MG63 (cell line): ENCODE data around the gene SELENOH. TPM values are rescaled to one million over a fixed set of nuclear protein-coding genes. Genes with fewer than 3 reads are reported as not detected.

Experiments
- DNase-seq: peaks from one replicate; pipeline ENCODE4 v3.0.0-alpha.2; 2020
- H3K27me3 ChIP-seq: fragments of 250-450 bp; sonication (Bioruptor Pico); 2 replicates; pipeline ENCODE4 v1.5.1; 2020; ENCODE audit warnings: mild to moderate bottlenecking, moderate library complexity
- H3K36me3 ChIP-seq: fragments of 250-450 bp; sonication (Bioruptor Pico); 2 replicates; pipeline ENCODE4 v1.5.1; 2020; ENCODE audit warnings: mild to moderate bottlenecking, moderate library complexity
- H3K4me3 ChIP-seq: fragments of 250-450 bp; sonication (Bioruptor Pico); 2 replicates; pipeline ENCODE4 v1.5.1; 2020; ENCODE audit warnings: mild to moderate bottlenecking, moderate library complexity
- H3K9me3 ChIP-seq: fragments of 250-450 bp; sonication (Bioruptor Pico); 2 replicates; pipeline ENCODE4 v1.5.1; 2020; ENCODE audit warnings: mild to moderate bottlenecking, moderate library complexity
- total RNA-seq: library from RNA; depleted of rRNA; stranded (reverse); fragments of >200 nt; shearing (Covaris generic); gene quantifications from 2 replicates; pipeline ENCODE4 v1.2.3, GENCODE V29; 2014; ENCODE audit warnings: low replicate concordance

Gene SELENOH
- total RNA-seq, 1 experiment from 2014 or later, result 154 TPM

- H3K36me3 ChIP-seq, result peaks cover 24% of the 10 kb centered on the region
- H3K27me3 ChIP-seq, result no peaks in the 10 kb centered on the region
- H3K4me3 ChIP-seq, result no peak overlapping the region
- H3K9me3 ChIP-seq, result no peaks in the 10 kb centered on the region
- DNase-seq, result no peak
Measured at GRCh38 chr11:57732661-57733060, 8.6 kb upstream of the SELENOH start.

GRCh38 chr11:57735619-57736298 lies 5.5 kb upstream of the SELENOH start:
- Histone ChIP-seq H3K4me3 (no peak overlapping the region), H3K9me3 (no peaks in the 10 kb centered on the region), H3K36me3 (peaks cover 45% of the 10 kb centered on the region), H3K27me3 (no peaks in the 10 kb centered on the region)
- no peak for DNase-seq

- H3K4me3 ChIP-seq, result peak overlapping the region; percentile 84
- peaks cover 60% of the 10 kb centered on the region for H3K36me3 ChIP-seq
- DNase-seq, result no peak
Measured at GRCh38 chr11:57742087-57742452, 779 bp downstream of the SELENOH start.

GRCh38 chr11:57744357-57744756 lies 3.1 kb downstream of the SELENOH start:
- H3K27me3 ChIP-seq, result no peaks in the 10 kb centered on the region
- peaks cover 39% of the 10 kb centered on the region for H3K36me3 ChIP-seq
- no peak for DNase-seq
- H3K4me3 ChIP-seq, result no peak overlapping the region
- no peaks in the 10 kb centered on the region for H3K9me3 ChIP-seq

More at GRCh38 chr11:57742087-57742452, 779 bp downstream of the SELENOH start:
- H3K27me3 ChIP-seq, result no peaks in the 10 kb centered on the region
- no peaks in the 10 kb centered on the region for H3K9me3 ChIP-seq

GRCh38 chr11:57745206-57745605 lies 3.9 kb downstream of the SELENOH start:
- no peaks in the 10 kb centered on the region for H3K9me3 ChIP-seq
- H3K4me3 ChIP-seq, result no peak overlapping the region
- peaks cover 33% of the 10 kb centered on the region for H3K36me3 ChIP-seq
- no peaks in the 10 kb centered on the region for H3K27me3 ChIP-seq
- no peak for DNase-seq

GRCh38 chr11:57746920-57747319 lies 5.6 kb downstream of the SELENOH start:
- Histone ChIP-seq H3K36me3 (peaks cover 31% of the 10 kb centered on the region), H3K4me3 (no peak overlapping the region), H3K9me3 (no peaks in the 10 kb centered on the region), H3K27me3 (no peaks in the 10 kb centered on the region)
- DNase-seq, result no peak

GRCh38 chr11:57751176-57751575 lies 9.9 kb downstream of the SELENOH start:
- no peak for DNase-seq
- Histone ChIP-seq H3K27me3 (no peaks in the 10 kb centered on the region), H3K9me3 (no peaks in the 10 kb centered on the region), H3K4me3 (no peak overlapping the region), H3K36me3 (peaks cover 4% of the 10 kb centered on the region; the same call in 1 of the 2 replicates)

- Histone ChIP-seq H3K4me3 (no peak within 1 kb of the TSS), H3K27me3 (no peaks in the 10 kb centered on the region), H3K36me3 (peaks cover 4% of the 10 kb centered on the region; the same call in 1 of the 2 replicates), H3K9me3 (no peaks in the 10 kb centered on the region)
- DNase-seq, result no peak
Measured at GRCh38 chr11:57751676-57752253, 10.5 kb downstream of the SELENOH start, which contains the start of gene BTBD18. Gene BTBD18 (minus strand): TSS chr11:57751819. CDS start chr11:57751188, 631 bp downstream.

- no peak for DNase-seq
- H3K9me3 ChIP-seq, result no peaks in the 10 kb centered on the region
- H3K27me3 ChIP-seq, result no peaks in the 10 kb centered on the region
- peaks cover 4% of the 10 kb centered on the region; the same call in 1 of the 2 replicates for H3K36me3 ChIP-seq
- H3K4me3 ChIP-seq, result no peak overlapping the region
Measured at GRCh38 chr11:57752954-57753353, 11.7 kb downstream of the SELENOH start.

- Histone ChIP-seq H3K9me3 (no peaks in the 10 kb centered on the region), H3K4me3 (no peak overlapping the region), H3K27me3 (no peaks in the 10 kb centered on the region), H3K36me3 (no peaks in the 10 kb centered on the region)
- DNase-seq, result no peak
Measured at GRCh38 chr11:57758174-57758573, 16.9 kb downstream of the SELENOH start.

- no peaks in the 10 kb centered on the region for H3K27me3 ChIP-seq
- peaks cover 6% of the 10 kb centered on the region for H3K36me3 ChIP-seq
- H3K4me3 ChIP-seq, result peak within 1 kb of the TSS; percentile 78
- peak; percentile 90 for DNase-seq
- no peaks in the 10 kb centered on the region for H3K9me3 ChIP-seq
Measured at GRCh38 chr11:57761301-57762234, 20.3 kb downstream of the SELENOH start, which contains the start of gene CTNND1. Gene CTNND1 (plus strand): TSS chr11:57761802. CDS start chr11:57791479, 29,677 bp downstream.

- Histone ChIP-seq H3K9me3 (no peaks in the 10 kb centered on the region), H3K27me3 (no peaks in the 10 kb centered on the region), H3K4me3 (peak overlapping the region; percentile 78), H3K36me3 (peaks cover 9% of the 10 kb centered on the region)
- no peak for DNase-seq
Measured at GRCh38 chr11:57762235-57762861, 21.1 kb downstream of the SELENOH start.

GRCh38 chr11:57763568-57763967 lies 22.3 kb downstream of the SELENOH start:
- no peak for DNase-seq
- no peaks in the 10 kb centered on the region for H3K9me3 ChIP-seq
- no peaks in the 10 kb centered on the region for H3K27me3 ChIP-seq
- H3K36me3 ChIP-seq, result peaks cover 13% of the 10 kb centered on the region
- peak overlapping the region; percentile 78 for H3K4me3 ChIP-seq

- no peaks in the 10 kb centered on the region for H3K9me3 ChIP-seq
- H3K36me3 ChIP-seq, result peaks cover 13% of the 10 kb centered on the region
- no peaks in the 10 kb centered on the region for H3K27me3 ChIP-seq
- H3K4me3 ChIP-seq, result peak overlapping the region; percentile 78
- no peak for DNase-seq
Measured at GRCh38 chr11:57764021-57764420, 22.7 kb downstream of the SELENOH start.

GRCh38 chr11:57764566-57764965 lies 23.3 kb downstream of the SELENOH start:
- Histone ChIP-seq H3K9me3 (no peaks in the 10 kb centered on the region), H3K27me3 (no peaks in the 10 kb centered on the region), H3K36me3 (peaks cover 15% of the 10 kb centered on the region), H3K4me3 (peak overlapping the region; percentile 78)
- DNase-seq, result no peak

- peak overlapping the region; percentile 78 for H3K4me3 ChIP-seq
- H3K27me3 ChIP-seq, result no peaks in the 10 kb centered on the region
- H3K36me3 ChIP-seq, result peaks cover 17% of the 10 kb centered on the region
- H3K9me3 ChIP-seq, result no peaks in the 10 kb centered on the region
- DNase-seq, result no peak
Measured at GRCh38 chr11:57764972-57765371, 23.7 kb downstream of the SELENOH start.
